ENCODE results near the gene AFMID.

The AFMID gene

DNA sequence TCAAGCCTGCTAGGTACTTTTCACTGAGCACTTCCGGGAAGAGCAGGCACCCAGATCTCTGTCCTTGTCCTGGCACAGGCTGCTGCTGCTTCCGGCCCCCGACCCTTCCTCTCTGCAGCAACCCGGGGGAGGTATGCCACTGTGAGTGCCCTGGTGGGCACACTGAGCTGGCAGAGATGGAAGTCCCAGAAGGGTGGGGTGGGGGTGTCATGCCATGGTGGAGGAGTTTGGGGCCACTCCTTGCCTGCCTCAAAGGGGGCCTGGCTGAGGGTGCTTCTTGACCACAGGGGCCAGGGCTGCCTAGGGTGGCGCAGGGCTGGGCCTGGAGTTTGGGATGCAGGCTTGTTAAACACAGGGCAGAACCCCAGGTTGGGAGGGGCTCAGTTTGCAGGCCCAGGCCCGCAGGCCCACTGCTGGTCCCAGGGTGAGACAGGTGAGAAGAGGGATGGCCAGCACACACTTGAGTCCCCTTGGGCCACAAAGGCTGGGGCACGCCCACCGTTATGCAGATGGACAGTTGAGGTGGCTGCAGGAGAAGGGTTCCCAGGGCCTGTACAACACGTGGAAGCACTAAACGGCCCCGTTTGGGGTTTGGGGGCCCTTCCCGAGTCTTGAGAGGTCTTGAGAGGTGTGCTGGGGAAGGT, 53.0 kb downstream of the AFMID start:
- no peak overlapping the region for H3K4me3 ChIP-seq (replicated peaks in 1 of 2; ENCODE audit: low read depth in 2 of 2, low read length in 2 of 2)
- TF ChIP-seq, protein P1, sequence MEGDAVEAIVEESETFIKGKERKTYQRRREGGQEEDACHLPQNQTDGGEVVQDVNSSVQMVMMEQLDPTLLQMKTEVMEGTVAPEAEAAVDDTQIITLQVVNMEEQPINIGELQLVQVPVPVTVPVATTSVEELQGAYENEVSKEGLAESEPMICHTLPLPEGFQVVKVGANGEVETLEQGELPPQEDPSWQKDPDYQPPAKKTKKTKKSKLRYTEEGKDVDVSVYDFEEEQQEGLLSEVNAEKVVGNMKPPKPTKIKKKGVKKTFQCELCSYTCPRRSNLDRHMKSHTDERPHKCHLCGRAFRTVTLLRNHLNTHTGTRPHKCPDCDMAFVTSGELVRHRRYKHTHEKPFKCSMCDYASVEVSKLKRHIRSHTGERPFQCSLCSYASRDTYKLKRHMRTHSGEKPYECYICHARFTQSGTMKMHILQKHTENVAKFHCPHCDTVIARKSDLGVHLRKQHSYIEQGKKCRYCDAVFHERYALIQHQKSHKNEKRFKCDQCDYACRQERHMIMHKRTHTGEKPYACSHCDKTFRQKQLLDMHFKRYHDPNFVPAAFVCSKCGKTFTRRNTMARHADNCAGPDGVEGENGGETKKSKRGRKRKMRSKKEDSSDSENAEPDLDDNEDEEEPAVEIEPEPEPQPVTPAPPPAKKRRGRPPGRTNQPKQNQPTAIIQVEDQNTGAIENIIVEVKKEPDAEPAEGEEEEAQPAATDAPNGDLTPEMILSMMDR (IDR thresholded peaks at IDR 0.05; ENCODE audit: low read depth, low read length) = no peak
- no peak for DNase-seq (ENCODE audit: low read depth in 2 of 2)

DNA sequence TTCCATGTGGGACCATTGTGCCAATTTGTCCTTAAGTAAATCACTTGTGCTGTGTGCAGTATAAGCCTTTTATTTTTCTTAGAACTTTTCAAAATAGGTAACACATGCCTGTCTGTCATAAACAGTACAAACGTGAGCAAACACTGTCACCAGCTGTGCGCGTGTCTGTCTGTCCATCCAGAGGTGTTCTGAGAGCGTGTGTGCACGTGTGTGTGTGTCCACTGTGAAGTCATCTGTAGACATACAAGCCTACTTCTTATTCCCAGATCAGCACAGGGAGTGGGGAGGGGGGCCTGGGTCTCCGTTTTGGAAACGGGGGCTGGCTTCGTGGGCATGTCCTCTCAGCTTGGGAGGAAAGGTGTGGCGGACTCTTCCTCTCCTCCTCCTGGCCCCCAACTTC, 53.7 kb downstream of the AFMID start:
- TF ChIP-seq, protein P1 (IDR thresholded peaks at IDR 0.05; ENCODE audit: low read depth, low read length) = no peak
- H3K4me3 ChIP-seq (replicated peaks in 1 of 2; ENCODE audit: low read depth in 2 of 2, low read length in 2 of 2) = no peak overlapping the region
- no peak for DNase-seq (ENCODE audit: low read depth in 2 of 2)

DNA sequence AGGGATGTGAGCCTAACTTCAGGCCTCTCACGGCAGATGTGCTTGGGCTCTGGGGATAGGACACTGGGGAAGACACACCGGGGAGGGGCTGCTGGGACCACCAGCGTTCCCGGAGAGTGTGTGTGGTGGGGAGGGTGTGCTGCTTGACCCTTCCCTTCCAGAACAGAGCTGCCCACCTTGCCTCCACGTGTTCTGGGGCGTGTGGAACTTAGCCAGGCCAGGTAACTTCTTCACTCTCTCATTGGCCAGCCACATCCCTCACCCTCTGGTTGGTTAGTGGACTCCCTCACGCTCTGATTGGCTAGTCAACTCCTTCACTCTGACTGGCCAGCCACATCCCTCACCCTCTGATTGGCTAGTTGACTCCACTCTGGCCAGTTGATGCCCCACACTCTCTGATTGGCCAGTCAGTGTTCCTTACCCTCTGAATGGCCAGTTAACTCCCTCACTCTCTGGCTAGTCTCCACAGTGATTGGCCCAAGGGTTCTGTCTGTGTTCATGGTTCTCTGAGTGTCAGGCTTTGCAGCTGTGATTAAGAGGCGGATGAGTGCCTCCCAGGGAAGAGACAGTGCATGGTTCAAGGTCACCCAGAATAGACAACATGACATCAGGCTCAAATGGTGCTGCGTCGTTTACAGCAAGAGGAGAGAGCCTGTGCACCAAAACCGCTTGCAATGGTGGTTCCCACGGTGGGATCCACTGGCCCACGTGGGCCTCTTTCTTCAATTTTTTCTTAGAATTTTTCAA, 54.3 kb downstream of the AFMID start:
- DNase-seq (ENCODE audit: low read depth in 2 of 2) = peak; percentile 52 to 64
- TF ChIP-seq, protein P1 (IDR thresholded peaks at IDR 0.05; ENCODE audit: low read depth, low read length) = no peak

DNA sequence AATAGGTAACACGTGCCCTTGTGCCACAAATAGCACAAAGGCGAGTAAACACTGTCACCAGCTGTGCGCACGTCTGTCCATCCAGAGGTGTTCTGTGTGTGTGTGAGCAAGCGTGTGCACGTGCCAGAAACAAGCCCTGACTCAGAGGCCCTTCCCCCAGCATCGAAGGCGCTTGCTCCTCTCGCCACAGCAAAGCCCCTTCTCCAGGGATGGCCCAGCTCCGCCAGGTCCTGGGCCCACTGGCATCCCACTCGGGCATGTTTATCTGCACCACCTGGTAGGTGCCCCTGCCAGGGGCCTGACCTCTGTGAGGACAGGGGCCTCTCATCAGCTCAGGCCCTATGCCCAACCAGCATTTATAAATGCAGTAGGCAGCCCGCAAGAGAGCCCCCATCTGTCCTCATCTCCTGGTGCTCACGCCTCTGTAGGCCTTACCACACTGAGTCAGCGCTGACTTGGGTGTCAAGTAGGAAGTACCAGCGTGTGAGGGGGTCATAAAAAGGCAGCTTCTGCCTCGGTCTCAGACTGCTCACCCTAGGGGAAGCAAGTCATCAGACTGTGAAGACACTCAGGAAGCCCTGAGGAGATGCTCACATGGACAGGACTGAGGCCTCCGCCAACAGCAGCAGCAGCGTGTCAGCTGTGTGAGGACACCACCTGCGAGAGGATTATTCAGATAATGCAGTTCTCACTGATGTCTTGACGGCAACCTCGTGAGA, 55.0 kb downstream of the AFMID start:
- no peak for DNase-seq (ENCODE audit: low read depth in 2 of 2)
- TF ChIP-seq, protein P1 (IDR thresholded peaks at IDR 0.05; ENCODE audit: low read depth, low read length) = no peak
- no peak overlapping the region for H3K4me3 ChIP-seq (replicated peaks in 1 of 2; ENCODE audit: low read depth in 2 of 2, low read length in 2 of 2)

More for the DNA sequence above, 54.3 kb downstream of the AFMID start:
- no peak overlapping the region for H3K4me3 ChIP-seq (replicated peaks in 1 of 2; ENCODE audit: low read depth in 2 of 2, low read length in 2 of 2)

DNA sequence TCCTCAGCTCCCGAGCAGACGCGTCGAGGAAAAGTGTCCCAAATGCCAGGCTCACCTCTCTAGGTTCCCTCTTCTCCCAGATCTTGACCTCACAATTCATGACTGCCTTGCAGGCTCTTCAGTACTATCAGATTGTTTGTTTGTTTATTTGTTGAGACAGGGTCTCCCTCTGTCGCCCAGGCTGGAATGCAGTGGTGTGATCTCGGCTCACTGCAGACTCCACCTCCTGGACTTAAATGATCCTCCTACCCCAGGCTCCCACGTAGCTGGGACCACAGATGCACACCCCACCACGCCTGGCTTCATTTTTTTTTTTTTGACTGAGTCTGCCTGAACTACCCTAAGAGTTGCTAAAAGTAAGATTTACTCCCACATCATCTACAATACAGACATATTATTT, 60.1 kb downstream of the AFMID start:
- DNase-seq (ENCODE audit: low read depth in 2 of 2) = no peak
- TF ChIP-seq, protein P1 (IDR thresholded peaks at IDR 0.05; ENCODE audit: low read depth, low read length) = no peak
- H3K4me3 ChIP-seq (replicated peaks in 1 of 2; ENCODE audit: low read depth in 2 of 2, low read length in 2 of 2) = no peak overlapping the region

DNA sequence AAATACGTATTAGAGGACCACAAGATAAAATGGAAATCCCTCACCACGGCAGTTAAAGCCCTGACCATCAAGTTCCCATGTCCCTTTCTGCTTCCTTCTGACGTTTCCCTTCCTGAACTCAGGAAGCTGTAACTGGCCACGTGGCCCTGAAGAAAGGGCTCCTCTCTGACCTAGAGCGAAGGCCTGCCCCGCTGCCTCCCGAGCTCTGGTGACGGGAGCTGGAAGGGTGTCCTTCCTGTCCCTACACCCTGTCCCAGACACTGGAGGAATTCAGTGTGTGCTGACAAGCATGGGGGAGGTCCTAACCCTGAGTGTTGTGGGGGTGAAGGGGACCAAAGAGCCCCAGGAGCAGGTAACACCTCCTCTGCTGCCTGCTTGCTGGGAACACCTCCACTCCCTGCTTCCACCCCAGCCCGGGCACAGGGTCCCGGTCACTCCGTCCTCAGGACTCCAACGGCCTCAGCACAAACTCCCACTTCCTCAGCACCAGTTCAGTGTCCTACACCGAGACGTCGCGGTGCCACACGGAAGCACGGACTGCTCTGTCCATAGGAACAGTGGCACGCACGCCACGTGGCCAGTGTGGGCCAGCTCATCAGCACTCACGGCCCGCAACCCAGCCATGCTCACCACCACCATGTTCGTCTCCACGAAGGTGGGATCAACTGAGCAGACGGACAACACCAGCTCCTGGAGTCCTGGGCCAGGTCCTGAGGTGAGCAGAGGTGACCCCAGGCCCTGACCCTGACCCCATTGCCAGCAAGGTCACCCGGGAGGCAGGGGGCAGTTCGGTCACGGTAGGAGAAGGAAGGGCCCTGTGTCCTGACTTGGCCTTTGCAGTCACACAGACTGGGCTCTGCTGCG, 61.1 kb downstream of the AFMID start:
- H3K4me3 ChIP-seq (replicated peaks in 1 of 2; ENCODE audit: low read depth in 2 of 2, low read length in 2 of 2) = no peak overlapping the region
- DNase-seq (ENCODE audit: low read depth in 2 of 2) = no peak
- TF ChIP-seq, protein P1 (IDR thresholded peaks at IDR 0.05; ENCODE audit: low read depth, low read length) = no peak
